GM12865 (cell line): ENCODE results near the gene STK32B.

Experiments
- DNase-seq: peaks from one replicate; pipeline ENCODE4 v3.0.0; 2010; ENCODE audit warnings: low read depth
- H3K4me3 ChIP-seq: 2 replicates; pipeline ENCODE4 v1.5.1; 2011; ENCODE audit warnings: mild to moderate bottlenecking, low read depth, low read length, control low read depth
- CTCF ChIP-seq: IDR thresholded peaks from 2 replicates; pipeline ENCODE4 v1.5.1; 2011; ENCODE audit warnings: low read length, control low read depth, low read depth, inconsistent platforms; ENCODE audit not compliant: insufficient read depth; ENCODE audit errors: missing control alignments

Gene STK32B

GRCh38 chr4:5459236-5459635 is 408.0 kb downstream of the STK32B start:
- TF ChIP-seq CTCF: no peak
- DNase-seq: no peak
- H3K4me3 ChIP-seq: no peak overlapping the region

- peak; percentile 28 for DNase-seq
- peak; percentile 36 for TF ChIP-seq CTCF
These were observed 409.0 kb downstream of the STK32B start for GRCh38 chr4:5460106-5460801.

GRCh38 chr4:5461477-5461876 is 410.2 kb downstream of the STK32B start:
- DNase-seq: no peak
- TF ChIP-seq CTCF: no peak
- no peak overlapping the region for H3K4me3 ChIP-seq

More at GRCh38 chr4:5460106-5460801, 409.0 kb downstream of the STK32B start:
- H3K4me3 ChIP-seq: no peak overlapping the region

GRCh38 chr4:5462254-5462835 is 411.1 kb downstream of the STK32B start:
- no peak for TF ChIP-seq CTCF
- DNase-seq: no peak
- H3K4me3 ChIP-seq: no peak overlapping the region

- DNase-seq: no peak
- no peak overlapping the region for H3K4me3 ChIP-seq
- TF ChIP-seq CTCF: no peak
These were observed 411.6 kb downstream of the STK32B start for GRCh38 chr4:5462896-5463295.

- DNase-seq: no peak
- no peak for TF ChIP-seq CTCF
These were observed 412.1 kb downstream of the STK32B start for GRCh38 chr4:5463361-5463760.

More at GRCh38 chr4:5463361-5463760, 412.1 kb downstream of the STK32B start:
- H3K4me3 ChIP-seq: no peak overlapping the region
